Liver (tissue), 9 donors: Measurements from ENCODE around the gene HNRNPL. TPM values are rescaled to one million over a fixed set of nuclear protein-coding genes. Genes with fewer than 3 reads are reported as not detected.

Experiments
- DNase-seq: peaks from one replicate; pipeline ENCODE4 v3.0.0-alpha.2; 2017; ENCODE audit warnings: low spot score
- H3K27ac ChIP-seq, 2 donors: one replicate each; pipeline ENCODE4 v1.7.0; 2013; ENCODE audit warnings: inconsistent platforms in 2 of 2, low read length in 2 of 2, control low read depth in 1 of 2, low read depth in 1 of 2, mild to moderate bottlenecking in 1 of 2
- H3K27me3 ChIP-seq, 4 donors: one replicate each; pipeline versions ENCODE4 v1.6.1 to v1.7.0; 2013; ENCODE audit warnings: low read length in 3 of 4, inconsistent platforms in 1 of 4, mild to moderate bottlenecking in 1 of 4, moderate library complexity in 1 of 4; ENCODE audit not compliant: control insufficient read depth in 4 of 4, insufficient read depth in 4 of 4
- H3K36me3 ChIP-seq, 4 donors: one replicate each; pipeline versions ENCODE4 v1.6.1 to v1.7.0; 2013; ENCODE audit warnings: low read length in 3 of 4, mild to moderate bottlenecking in 3 of 4, low read depth in 1 of 4, moderate library complexity in 1 of 4; ENCODE audit not compliant: control insufficient read depth in 4 of 4, insufficient read depth in 3 of 4
- H3K4me1 ChIP-seq, 4 donors: one replicate each; pipeline versions ENCODE4 v1.6.1 to v1.7.0; 2013; ENCODE audit warnings: low read length in 3 of 4, mild to moderate bottlenecking in 3 of 4, moderate library complexity in 1 of 4; ENCODE audit not compliant: control insufficient read depth in 4 of 4, insufficient read depth in 4 of 4
- H3K4me3 ChIP-seq, 3 donors: one replicate each; pipeline versions ENCODE4 v1.6.1 to v1.7.0; 2013; ENCODE audit warnings: low read length in 3 of 3, control low read depth in 1 of 3, low read depth in 1 of 3, mild to moderate bottlenecking in 1 of 3
- H3K9ac ChIP-seq, 2 donors: one replicate each; pipeline ENCODE4 v1.7.0; 2013; ENCODE audit warnings: low read length in 2 of 2, mild to moderate bottlenecking in 2 of 2, moderate library complexity in 2 of 2, control low read depth in 1 of 2, low read depth in 1 of 2
- H3K9me3 ChIP-seq, 4 donors: one replicate each; pipeline versions ENCODE4 v1.6.1 to v1.7.0; 2013; ENCODE audit warnings: low read length in 3 of 4; ENCODE audit not compliant: control insufficient read depth in 4 of 4
- EGR1 ChIP-seq, 2 donors: IDR thresholded peaks; 2 replicates each; pipeline ENCODE4 v1.6.1; 2016 to 2018; ENCODE audit warnings: antibody characterized with exemption in 2 of 2, low read depth in 2 of 2
- FOXA2 ChIP-seq: IDR thresholded peaks from 2 replicates; pipeline ENCODE4 v1.6.1; 2016; ENCODE audit warnings: antibody characterized with exemption
- GABPA ChIP-seq, 2 donors: IDR thresholded peaks in 1 of 2; conservative IDR thresholded peaks in 1 of 2; 2 replicates each; pipeline ENCODE4 v1.6.1; 2016; ENCODE audit warnings: antibody characterized with exemption in 2 of 2, mild to moderate bottlenecking in 1 of 2, moderate library complexity in 1 of 2
- HNF4G ChIP-seq: IDR thresholded peaks from 2 replicates; pipeline ENCODE4 v1.6.1; 2016; ENCODE audit warnings: antibody characterized with exemption
- NR2F2 ChIP-seq: IDR thresholded peaks from 2 replicates; pipeline ENCODE4 v1.6.1; 2016; ENCODE audit warnings: antibody characterized with exemption
- RXRA ChIP-seq, 2 donors: IDR thresholded peaks; 2 replicates each; pipeline ENCODE4 v1.6.1; 2017 to 2018; ENCODE audit warnings: antibody characterized with exemption in 2 of 2, mild to moderate bottlenecking in 1 of 2
- YY1 ChIP-seq: IDR thresholded peaks from 2 replicates; pipeline ENCODE4 v1.6.1; 2016; ENCODE audit warnings: antibody characterized with exemption, mild to moderate bottlenecking
- WGBS: extraction: QIAGEN DNeasy Blood & Tissue Kit; methylation state at CpG from one replicate; pipeline ENCODE4 v1.1.7; 2013; 5-methylcytosine and 5-hydroxymethylcytosine counted together
- polyA plus RNA-seq, 2 donors: library from polyadenylated mRNA; stranded (reverse) in 1 of 2; unstranded in 1 of 2; fragments of 200-250 nt in 1 of 2; fragments of >200 nt in 1 of 2; fragmentation: Nextera tagmentation in 1 of 2; extraction: Ambion mirVana in 1 of 2; gene quantifications; one replicate each; pipeline versions ENCODE4 v1.2.1 to v1.2.3, GENCODE V29; 2013 to 2015
- total RNA-seq, 2 donors: library from RNA; depleted of rRNA; stranded (reverse); fragments of >200 nt; gene quantifications; one replicate each; pipeline ENCODE4 v1.2.3, GENCODE V29; 2014
- TF ChIP-seq, protein P1 (sequence below): IDR thresholded peaks from 2 replicates; pipeline ENCODE4 v1.6.1; 2016; ENCODE audit warnings: antibody characterized with exemption
- TF ChIP-seq, protein P2 (sequence below): IDR thresholded peaks from 2 replicates; pipeline ENCODE4 v1.6.1; 2016; ENCODE audit warnings: antibody characterized with exemption, mild to moderate bottlenecking
- TF ChIP-seq, protein P3 (sequence below): IDR thresholded peaks from 2 replicates; pipeline ENCODE4 v1.6.1; 2016; ENCODE audit warnings: antibody characterized with exemption
- TF ChIP-seq, protein P4 (sequence below): fragments of 150-350 bp; IDR thresholded peaks from 2 replicates; pipeline ENCODE4 v1.5.1; 2017; ENCODE audit warnings: improper control_type of control experiment, low read depth, low read length; ENCODE audit not compliant: missing input control
- donor health status: healthy.
- donor health status: healthy.
- donor health status: healthy.
- donor health status: healthy.
- donor health status: healthy.

The HNRNPL gene
- total and polyA plus RNA-seq, 4 donors: 50.4 to 166 (median 95.6) TPM

DNA sequence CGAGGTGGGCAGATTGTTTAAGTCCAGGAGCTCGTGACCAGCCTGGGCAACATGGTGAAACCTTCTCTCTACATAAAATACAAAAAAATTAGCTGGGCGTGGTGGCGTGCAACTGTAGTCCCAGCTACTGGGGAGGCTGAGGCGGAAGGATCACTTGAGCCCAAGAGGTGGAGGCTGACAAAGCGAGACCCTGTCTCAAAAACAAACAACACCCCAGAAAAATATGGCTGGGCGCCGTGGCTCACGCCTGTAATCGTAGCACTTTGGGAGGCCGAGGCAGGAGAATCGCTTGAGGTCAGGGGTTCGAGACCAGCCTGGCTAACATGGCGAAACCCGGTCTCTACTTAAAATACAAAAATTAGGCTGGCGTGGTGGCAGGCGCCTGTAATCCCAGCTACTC is 3.4 kb upstream of the HNRNPL start:
- H3K9ac ChIP-seq: no peak overlapping the region

DNA sequence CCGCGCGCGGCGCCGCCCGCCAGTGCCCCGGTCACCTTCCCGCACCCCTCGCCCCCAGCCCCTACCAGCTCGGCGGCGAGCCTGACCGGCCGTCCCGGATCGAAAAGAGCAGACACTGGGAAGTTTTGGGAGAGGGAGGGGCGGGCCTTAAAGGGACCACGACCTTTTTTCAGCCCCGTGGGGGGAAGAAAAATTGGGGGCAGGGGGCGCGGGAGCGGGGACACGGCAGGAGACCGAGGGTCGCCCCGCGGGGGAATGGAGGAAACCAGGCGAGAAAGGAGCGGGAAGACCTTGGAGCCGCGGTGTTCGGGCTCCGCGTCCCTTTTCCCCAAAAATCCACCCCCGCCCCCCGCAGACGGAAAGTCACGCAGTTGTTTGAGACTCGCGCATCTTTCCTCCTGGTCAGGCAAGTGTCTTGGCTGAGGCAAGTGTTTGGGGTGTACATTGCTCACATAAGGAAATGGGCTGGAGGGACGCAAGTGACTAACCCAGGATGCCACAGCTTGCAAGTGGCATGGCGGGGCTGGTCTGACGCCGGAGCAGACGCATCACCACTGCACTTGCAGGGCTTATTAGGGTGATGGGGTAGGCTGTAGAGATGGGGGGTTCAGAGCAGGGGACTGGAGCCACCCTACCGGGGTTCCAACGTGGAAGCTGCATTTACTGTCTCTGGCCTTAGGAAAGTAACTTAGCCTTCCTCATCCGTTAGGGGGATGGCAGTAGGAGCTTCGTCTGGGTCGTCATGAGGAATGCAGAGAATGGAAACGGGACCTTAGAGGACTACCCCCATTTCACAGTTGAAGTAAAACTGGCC is 2.7 kb upstream of the HNRNPL start:
- peak overlapping the region; percentile 95 to 100 for H3K27ac ChIP-seq
- peaks cover 0 to 3% (median 0%) of the 10 kb centered on the region in 4 donors for H3K36me3 ChIP-seq
- 3% methylated on average over 52 of the region's 52 CpGs for WGBS
- no peaks in the 10 kb centered on the region for H3K27me3 ChIP-seq
- H3K4me1 ChIP-seq: peaks cover 2 to 27% (median 21%) of the 10 kb centered on the region in 4 donors
- peak overlapping the region; percentile 35 to 88 for H3K9ac ChIP-seq
- H3K9me3 ChIP-seq: no peaks in the 10 kb centered on the region
- H3K4me3 ChIP-seq: peak overlapping the region; percentile 78 to 93 (median 83)
- DNase-seq: no peak
- TF ChIP-seq HNF4G (no peak), YY1 (peak; percentile 65), NR2F2 (no peak), GABPA (IDR thresholded peaks at IDR 0.05 in 1 of 2, conservative IDR thresholded peaks at IDR 0.05 in 1 of 2) (no peak)
- TF ChIP-seq, protein P1, sequence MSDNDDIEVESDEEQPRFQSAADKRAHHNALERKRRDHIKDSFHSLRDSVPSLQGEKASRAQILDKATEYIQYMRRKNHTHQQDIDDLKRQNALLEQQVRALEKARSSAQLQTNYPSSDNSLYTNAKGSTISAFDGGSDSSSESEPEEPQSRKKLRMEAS: peak; percentile 23

More for the DNA sequence above, 3.4 kb upstream of the HNRNPL start:
- TF ChIP-seq EGR1 (IDR thresholded peaks at IDR 0.05; ENCODE audit: low read depth in 2 of 2) (no peak), GABPA (IDR thresholded peaks at IDR 0.05 in 1 of 2, conservative IDR thresholded peaks at IDR 0.05 in 1 of 2) (no peak), NR2F2 (no peak), YY1 (no peak), RXRA (IDR thresholded peaks at IDR 0.05) (no peak), FOXA2 (no peak), HNF4G (no peak)
- TF ChIP-seq, protein P2, sequence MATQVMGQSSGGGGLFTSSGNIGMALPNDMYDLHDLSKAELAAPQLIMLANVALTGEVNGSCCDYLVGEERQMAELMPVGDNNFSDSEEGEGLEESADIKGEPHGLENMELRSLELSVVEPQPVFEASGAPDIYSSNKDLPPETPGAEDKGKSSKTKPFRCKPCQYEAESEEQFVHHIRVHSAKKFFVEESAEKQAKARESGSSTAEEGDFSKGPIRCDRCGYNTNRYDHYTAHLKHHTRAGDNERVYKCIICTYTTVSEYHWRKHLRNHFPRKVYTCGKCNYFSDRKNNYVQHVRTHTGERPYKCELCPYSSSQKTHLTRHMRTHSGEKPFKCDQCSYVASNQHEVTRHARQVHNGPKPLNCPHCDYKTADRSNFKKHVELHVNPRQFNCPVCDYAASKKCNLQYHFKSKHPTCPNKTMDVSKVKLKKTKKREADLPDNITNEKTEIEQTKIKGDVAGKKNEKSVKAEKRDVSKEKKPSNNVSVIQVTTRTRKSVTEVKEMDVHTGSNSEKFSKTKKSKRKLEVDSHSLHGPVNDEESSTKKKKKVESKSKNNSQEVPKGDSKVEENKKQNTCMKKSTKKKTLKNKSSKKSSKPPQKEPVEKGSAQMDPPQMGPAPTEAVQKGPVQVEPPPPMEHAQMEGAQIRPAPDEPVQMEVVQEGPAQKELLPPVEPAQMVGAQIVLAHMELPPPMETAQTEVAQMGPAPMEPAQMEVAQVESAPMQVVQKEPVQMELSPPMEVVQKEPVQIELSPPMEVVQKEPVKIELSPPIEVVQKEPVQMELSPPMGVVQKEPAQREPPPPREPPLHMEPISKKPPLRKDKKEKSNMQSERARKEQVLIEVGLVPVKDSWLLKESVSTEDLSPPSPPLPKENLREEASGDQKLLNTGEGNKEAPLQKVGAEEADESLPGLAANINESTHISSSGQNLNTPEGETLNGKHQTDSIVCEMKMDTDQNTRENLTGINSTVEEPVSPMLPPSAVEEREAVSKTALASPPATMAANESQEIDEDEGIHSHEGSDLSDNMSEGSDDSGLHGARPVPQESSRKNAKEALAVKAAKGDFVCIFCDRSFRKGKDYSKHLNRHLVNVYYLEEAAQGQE: no peak
- TF ChIP-seq, protein P3, sequence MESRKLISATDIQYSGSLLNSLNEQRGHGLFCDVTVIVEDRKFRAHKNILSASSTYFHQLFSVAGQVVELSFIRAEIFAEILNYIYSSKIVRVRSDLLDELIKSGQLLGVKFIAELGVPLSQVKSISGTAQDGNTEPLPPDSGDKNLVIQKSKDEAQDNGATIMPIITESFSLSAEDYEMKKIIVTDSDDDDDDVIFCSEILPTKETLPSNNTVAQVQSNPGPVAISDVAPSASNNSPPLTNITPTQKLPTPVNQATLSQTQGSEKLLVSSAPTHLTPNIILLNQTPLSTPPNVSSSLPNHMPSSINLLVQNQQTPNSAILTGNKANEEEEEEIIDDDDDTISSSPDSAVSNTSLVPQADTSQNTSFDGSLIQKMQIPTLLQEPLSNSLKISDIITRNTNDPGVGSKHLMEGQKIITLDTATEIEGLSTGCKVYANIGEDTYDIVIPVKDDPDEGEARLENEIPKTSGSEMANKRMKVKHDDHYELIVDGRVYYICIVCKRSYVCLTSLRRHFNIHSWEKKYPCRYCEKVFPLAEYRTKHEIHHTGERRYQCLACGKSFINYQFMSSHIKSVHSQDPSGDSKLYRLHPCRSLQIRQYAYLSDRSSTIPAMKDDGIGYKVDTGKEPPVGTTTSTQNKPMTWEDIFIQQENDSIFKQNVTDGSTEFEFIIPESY: no peak
- TF ChIP-seq, protein P1: no peak
- TF ChIP-seq, protein P4, sequence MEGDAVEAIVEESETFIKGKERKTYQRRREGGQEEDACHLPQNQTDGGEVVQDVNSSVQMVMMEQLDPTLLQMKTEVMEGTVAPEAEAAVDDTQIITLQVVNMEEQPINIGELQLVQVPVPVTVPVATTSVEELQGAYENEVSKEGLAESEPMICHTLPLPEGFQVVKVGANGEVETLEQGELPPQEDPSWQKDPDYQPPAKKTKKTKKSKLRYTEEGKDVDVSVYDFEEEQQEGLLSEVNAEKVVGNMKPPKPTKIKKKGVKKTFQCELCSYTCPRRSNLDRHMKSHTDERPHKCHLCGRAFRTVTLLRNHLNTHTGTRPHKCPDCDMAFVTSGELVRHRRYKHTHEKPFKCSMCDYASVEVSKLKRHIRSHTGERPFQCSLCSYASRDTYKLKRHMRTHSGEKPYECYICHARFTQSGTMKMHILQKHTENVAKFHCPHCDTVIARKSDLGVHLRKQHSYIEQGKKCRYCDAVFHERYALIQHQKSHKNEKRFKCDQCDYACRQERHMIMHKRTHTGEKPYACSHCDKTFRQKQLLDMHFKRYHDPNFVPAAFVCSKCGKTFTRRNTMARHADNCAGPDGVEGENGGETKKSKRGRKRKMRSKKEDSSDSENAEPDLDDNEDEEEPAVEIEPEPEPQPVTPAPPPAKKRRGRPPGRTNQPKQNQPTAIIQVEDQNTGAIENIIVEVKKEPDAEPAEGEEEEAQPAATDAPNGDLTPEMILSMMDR: no peak
- Histone ChIP-seq H3K27me3 (no peaks in the 10 kb centered on the region), H3K9me3 (no peaks in the 10 kb centered on the region), H3K36me3 (no peaks in the 10 kb centered on the region), H3K4me3 (no peak overlapping the region), H3K4me1 (peaks cover 2 to 20% (median 14%) of the 10 kb centered on the region in 4 donors), H3K27ac (peak overlapping the region in 1 of 2 donors; percentile 95)
- no peak for DNase-seq
- 90% methylated on average over 17 of the region's 17 CpGs for WGBS
